Left lung (tissue), 10 donors: Measurements from ENCODE around the gene ABCB10. TPM values are rescaled to one million over a fixed set of nuclear protein-coding genes. Genes with fewer than 3 reads are reported as not detected.

Source experiments
- ATAC-seq: fragments of 200-7000 bp; cut with Tn5 transposase; one replicate; pipeline ENCODE4 v1.9.1; 2020; ENCODE audit warnings: moderate library complexity
- DNase-seq, 4 donors: peaks; one replicate each; pipeline ENCODE4 v3.0.0-alpha.2; 2013 to 2020
- H3K27ac ChIP-seq, 2 donors: fragments of 200-600 bp; sonication (generic) in 1 of 2; one replicate each; pipeline versions ENCODE4 v1.5.0 to v1.8.0; 2020 to 2021
- H3K27me3 ChIP-seq, 2 donors: fragments of 200-600 bp; sonication (generic) in 1 of 2; one replicate each; pipeline versions ENCODE4 v1.5.0 to v1.8.0; 2020 to 2021
- H3K36me3 ChIP-seq, 2 donors: fragments of 200-600 bp; sonication (generic) in 1 of 2; one replicate each; pipeline versions ENCODE4 v1.5.0 to v1.8.0; 2020 to 2021
- H3K4me1 ChIP-seq, 2 donors: fragments of 200-600 bp; one replicate each; pipeline ENCODE4 v1.8.0; 2021
- H3K4me3 ChIP-seq, 2 donors: fragments of 200-600 bp; sonication (generic) in 1 of 2; one replicate each; pipeline versions ENCODE4 v1.5.0 to v1.8.0; 2020 to 2021; ENCODE audit warnings: mild to moderate bottlenecking in 1 of 2
- H3K9me3 ChIP-seq, 2 donors: fragments of 200-600 bp; sonication (generic) in 1 of 2; one replicate each; pipeline versions ENCODE4 v1.5.0 to v1.8.0; 2020 to 2021
- intact Hi-C, 2 donors: fragments of 100-400 bp; cut with DNase I; formaldehyde crosslinking; loops; one replicate each; pipeline versions ENCODE4 v1.11.2 to v1.14.2; 2022
- polyA plus RNA-seq, 6 donors: library from polyadenylated mRNA; unstranded; fragments of 120-200 nt; gene quantifications; one replicate each; pipeline ENCODE4 v1.2.1, GENCODE V29; 2013; ENCODE audit not compliant: insufficient read length in 6 of 6
- total RNA-seq, 2 donors: library from RNA; stranded (reverse); fragmentation: NEBNext Ultra II Directional; extraction: Animal tissue kit (Norgen Biotek cat#: 25700); gene quantifications; one replicate each; pipeline ENCODE4 v1.2.1, GENCODE V29; 2021
- TF ChIP-seq, protein P1 (sequence below), 2 donors: fragments of 200-600 bp; sonication (generic) in 1 of 2; IDR thresholded peaks; one replicate each; pipeline versions ENCODE4 v1.5.0 to v1.8.0; 2021; ENCODE audit warnings: antibody characterized with exemption in 2 of 2
- donor health status: DM: no; HTN: yes; CAD: no.
- donor health status: DM: no; HTN: no; CAD: no.

The ABCB10 gene
- total and polyA plus RNA-seq, 8 donors = 16.4 to 25.6 (median 20.1) TPM

DNA sequence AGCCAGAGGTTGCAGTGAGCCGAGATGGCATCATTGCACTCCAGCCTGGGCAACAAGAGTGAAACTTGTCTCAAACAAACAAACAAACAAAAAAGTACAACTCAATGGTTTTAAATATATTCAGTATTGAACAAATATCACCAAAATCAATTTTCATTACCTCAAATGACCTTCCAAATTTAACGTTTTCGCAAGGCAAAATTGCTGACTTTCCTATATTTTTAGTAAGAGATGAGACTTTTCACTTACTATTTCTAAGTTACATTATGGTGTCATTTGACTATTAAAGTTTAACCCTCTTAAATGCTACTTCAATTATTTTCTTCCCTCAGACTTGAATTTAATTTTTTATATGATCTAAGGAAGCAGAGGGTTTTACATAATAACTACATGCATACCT is 23.0 kb upstream of the ABCB10 start:
- H3K36me3 ChIP-seq = no peaks in the 10 kb centered on the region
- TF ChIP-seq, protein P1, sequence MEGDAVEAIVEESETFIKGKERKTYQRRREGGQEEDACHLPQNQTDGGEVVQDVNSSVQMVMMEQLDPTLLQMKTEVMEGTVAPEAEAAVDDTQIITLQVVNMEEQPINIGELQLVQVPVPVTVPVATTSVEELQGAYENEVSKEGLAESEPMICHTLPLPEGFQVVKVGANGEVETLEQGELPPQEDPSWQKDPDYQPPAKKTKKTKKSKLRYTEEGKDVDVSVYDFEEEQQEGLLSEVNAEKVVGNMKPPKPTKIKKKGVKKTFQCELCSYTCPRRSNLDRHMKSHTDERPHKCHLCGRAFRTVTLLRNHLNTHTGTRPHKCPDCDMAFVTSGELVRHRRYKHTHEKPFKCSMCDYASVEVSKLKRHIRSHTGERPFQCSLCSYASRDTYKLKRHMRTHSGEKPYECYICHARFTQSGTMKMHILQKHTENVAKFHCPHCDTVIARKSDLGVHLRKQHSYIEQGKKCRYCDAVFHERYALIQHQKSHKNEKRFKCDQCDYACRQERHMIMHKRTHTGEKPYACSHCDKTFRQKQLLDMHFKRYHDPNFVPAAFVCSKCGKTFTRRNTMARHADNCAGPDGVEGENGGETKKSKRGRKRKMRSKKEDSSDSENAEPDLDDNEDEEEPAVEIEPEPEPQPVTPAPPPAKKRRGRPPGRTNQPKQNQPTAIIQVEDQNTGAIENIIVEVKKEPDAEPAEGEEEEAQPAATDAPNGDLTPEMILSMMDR (IDR thresholded peaks at IDR 0.05) = no peak
- DNase-seq (no peak), ATAC-seq (no peak)
- peaks cover 3 to 28% of the 10 kb centered on the region in 2 donors for H3K4me1 ChIP-seq
- no peaks in the 10 kb centered on the region for H3K9me3 ChIP-seq
- intact Hi-C loops = no loop called here
- no peaks in the 10 kb centered on the region for H3K27me3 ChIP-seq
- no peak overlapping the region for H3K27ac ChIP-seq
- H3K4me3 ChIP-seq = no peak overlapping the region

DNA sequence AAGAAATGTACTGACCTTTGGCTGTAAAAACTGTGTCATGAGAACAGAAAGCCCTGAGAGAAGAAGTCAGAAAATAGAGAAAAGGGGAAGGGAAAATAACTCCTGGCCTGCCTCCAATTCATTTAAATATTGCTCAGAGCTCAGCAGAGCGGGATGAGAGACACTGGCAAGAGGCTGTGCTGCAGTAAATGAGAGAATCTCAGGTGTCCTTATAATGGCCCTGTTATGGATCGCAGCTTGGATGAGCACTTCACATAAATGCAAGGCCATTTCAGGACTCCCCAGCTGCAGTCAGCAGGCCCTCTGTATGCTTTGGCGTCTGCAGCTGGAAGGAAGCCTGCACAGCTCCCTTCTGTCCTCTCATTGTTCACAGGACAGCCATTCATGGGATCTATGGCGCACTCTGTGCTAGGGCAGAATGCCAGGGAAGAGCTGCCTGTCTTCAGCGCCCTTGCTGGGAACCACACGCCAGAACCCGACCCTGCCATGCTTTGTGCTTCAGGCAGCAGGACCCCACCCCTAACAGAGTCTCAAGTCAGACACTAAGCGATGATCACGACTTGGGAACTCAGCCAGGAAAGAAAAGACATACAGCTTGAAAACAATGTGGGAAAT is 20.7 kb upstream of the ABCB10 start:
- H3K27me3 ChIP-seq = no peaks in the 10 kb centered on the region
- intact Hi-C loops = no loop called here
- H3K9me3 ChIP-seq = no peaks in the 10 kb centered on the region
- H3K36me3 ChIP-seq = no peaks in the 10 kb centered on the region
- peak overlapping the region in 1 of 2 donors; percentile 57 for H3K27ac ChIP-seq
- TF ChIP-seq, protein P1 (IDR thresholded peaks at IDR 0.05) = no peak
- ATAC-seq (peak; percentile 52), DNase-seq (peak in 2 of 4 donors; percentile 59 to 76)
- H3K4me3 ChIP-seq = no peak overlapping the region
- peaks cover 3 to 28% of the 10 kb centered on the region in 2 donors for H3K4me1 ChIP-seq

DNA sequence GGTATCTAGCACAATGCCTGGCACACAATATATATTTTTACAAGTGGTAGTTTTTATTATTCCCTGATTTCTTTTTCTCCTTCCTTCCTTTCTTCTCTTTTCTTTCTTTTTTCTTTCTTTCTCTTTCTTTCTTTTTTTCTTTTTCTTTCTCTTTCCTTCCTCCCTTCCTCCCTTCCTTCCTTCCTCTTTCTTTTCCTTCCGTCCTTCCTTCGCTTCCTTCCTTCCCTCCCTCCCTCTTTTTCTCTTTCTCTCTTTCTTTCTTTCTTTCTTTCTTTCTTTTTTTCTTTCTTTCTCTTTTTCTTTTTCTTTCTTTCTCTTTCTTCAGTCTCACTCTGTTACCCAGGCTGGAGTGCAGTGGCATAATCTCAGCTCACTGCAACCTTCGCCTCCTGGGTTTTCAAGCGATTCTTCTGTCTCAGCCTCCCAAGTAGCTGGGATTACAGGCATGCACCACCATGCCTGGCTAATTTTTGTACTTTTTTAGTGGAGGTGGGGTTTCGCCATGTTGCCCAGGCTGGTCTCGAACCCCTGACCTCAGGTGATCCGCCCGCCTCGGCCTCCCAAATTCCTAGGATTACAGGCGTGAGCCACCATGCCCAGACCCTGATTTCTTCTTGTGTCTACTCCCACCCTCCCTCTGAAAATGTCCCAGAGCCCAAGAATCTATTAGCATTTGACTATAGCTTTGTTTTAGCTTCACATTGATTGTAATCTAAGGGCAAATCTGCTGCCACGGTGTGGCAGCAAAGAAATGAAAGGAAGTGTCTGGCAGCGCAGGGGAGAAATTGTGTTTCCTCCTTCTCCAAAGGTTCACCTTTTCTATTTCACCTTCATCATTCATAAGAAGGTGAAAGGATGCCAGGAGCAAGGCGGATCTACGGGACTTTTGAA is 19.9 kb upstream of the ABCB10 start:
- DNase-seq (no peak), ATAC-seq (no peak)
- peaks cover 3 to 28% of the 10 kb centered on the region in 2 donors for H3K4me1 ChIP-seq
- TF ChIP-seq, protein P1 (IDR thresholded peaks at IDR 0.05) = no peak
- H3K27ac ChIP-seq = peak overlapping the region in 1 of 2 donors; percentile 57
- no peaks in the 10 kb centered on the region for H3K36me3 ChIP-seq
- no peak overlapping the region for H3K4me3 ChIP-seq
- no peaks in the 10 kb centered on the region for H3K27me3 ChIP-seq
- no peaks in the 10 kb centered on the region for H3K9me3 ChIP-seq
- intact Hi-C loops = no loop called here

DNA sequence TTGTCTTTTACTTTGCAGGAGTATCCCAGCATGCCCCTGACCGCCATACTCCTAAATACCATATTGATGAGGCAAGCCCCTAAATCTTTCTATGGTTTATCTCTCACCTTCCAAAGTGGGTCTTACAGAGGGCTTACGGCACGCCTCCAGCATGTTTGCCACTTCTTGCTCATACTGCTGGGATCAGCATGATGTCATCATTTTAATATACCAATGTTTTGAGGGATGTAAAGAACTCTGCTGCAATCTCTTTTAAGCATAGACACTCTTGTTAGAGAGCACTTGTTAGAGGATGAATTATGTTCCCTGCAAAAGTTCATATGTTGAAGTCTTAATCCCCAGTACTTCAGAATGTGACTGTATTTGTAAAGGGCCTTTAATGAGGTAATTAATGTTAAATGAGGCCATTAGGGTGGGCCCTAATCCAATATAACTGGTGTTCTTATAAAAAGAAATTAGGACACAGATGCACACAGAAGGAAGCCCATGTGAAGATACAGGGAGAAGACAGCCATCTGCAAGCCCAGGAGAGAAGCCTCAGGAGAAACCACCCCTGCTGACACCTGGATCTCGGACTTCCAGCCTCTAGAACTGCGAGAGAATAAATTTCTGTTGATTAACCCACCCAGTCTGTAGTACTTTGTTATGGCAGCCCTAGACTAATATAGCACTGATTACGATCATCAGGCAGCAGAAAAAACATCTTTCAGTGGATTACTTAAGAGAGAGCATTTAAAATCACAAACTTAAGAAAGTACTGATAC is 16.4 kb upstream of the ABCB10 start:
- ATAC-seq = no peak
- TF ChIP-seq, protein P1 (IDR thresholded peaks at IDR 0.05) = no peak
- no peak for DNase-seq
- H3K36me3 ChIP-seq = no peaks in the 10 kb centered on the region
- no peaks in the 10 kb centered on the region for H3K9me3 ChIP-seq
- no peaks in the 10 kb centered on the region for H3K27me3 ChIP-seq
- H3K4me1 ChIP-seq = peaks cover 3 to 14% of the 10 kb centered on the region in 2 donors
- intact Hi-C loops = no loop called here
- H3K27ac ChIP-seq = no peak overlapping the region
- H3K4me3 ChIP-seq = no peak overlapping the region

DNA sequence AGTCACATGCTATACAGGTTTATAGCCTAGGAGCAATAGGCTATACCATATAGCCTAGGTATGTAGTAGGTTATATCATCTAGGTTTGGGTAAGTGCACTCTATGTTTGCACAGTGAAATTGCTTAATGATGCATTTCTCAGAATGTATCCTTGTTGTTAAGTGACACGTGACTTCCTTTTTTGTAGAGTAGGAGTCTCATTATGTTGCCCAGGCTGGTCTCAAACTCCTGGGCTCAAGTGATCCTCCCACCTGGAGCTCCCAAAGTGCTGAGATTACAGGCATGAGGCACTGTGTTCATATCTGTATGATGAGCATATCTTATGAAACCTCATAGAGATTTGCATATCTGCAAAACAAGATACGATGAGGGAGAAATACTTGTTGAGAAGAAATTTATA is 13.8 kb upstream of the ABCB10 start:
- H3K36me3 ChIP-seq = no peaks in the 10 kb centered on the region
- H3K27ac ChIP-seq = no peak overlapping the region
- H3K4me3 ChIP-seq = no peak overlapping the region
- H3K27me3 ChIP-seq = no peaks in the 10 kb centered on the region
- no peaks in the 10 kb centered on the region for H3K4me1 ChIP-seq
- H3K9me3 ChIP-seq = no peaks in the 10 kb centered on the region
- TF ChIP-seq, protein P1 (IDR thresholded peaks at IDR 0.05) = no peak
- ATAC-seq = no peak
- DNase-seq = no peak
- intact Hi-C loops = no loop called here
